DMS 273 treated with DMSO at 0.1 percent for 48 hours (cell line): ENCODE data around the gene RBM22.

Experiments used
- DNase-seq: peaks from one replicate; lab custom pipeline; 2025; lab: John Stamatoyannopoulos, UW

The RBM22 gene

GRCh38 chr5:150672237-150672883 is 28.5 kb downstream of the RBM22 start:
- no peak for DNase-seq

- no peak for DNase-seq
Measured at GRCh38 chr5:150671509-150672236, 29.2 kb downstream of the RBM22 start.

DNA sequence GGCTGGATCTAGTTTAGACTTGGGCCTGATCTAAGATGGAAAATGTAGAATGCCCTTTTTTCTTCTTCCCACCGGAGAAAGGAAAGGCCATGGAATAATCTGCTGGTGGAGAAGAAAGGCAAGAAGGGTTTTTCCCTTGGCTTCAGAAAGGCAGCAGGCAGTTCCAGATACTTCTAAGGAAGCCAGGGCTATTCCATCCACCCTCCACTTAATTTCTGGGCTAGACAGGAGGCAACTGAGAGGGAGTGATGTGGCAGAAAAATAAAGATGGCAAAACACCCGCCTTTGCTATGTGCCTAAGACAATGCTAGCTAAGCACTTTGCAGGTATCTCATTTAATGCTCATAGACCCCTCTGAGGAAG is 29.9 kb downstream of the RBM22 start:
- DNase-seq, result no peak

- DNase-seq, result no peak
Measured at GRCh38 chr5:150670275-150670947, 30.5 kb downstream of the RBM22 start.

DNA sequence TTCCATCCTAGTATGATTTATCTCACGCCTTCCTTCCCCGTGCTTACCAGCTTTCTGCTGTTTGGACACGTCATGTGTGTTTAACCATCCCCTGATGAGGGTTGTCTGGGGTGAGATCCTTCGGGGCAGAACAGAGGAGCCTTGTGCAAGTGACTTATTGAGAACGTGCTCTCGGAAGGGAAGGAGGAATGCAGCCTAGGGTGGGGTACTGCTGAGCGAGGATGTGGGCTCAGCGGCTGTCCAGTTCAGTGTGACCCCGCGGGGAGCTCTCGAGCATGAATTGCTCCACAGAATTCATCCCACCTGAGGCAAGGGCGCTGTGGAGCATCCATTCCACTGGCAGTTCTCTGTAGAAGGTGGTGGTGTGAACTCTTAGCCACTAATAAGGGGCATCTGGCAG is 35.8 kb downstream of the RBM22 start:
- no peak for DNase-seq

GRCh38 chr5:150663936-150664335 is 36.9 kb downstream of the RBM22 start:
- no peak for DNase-seq

DNA sequence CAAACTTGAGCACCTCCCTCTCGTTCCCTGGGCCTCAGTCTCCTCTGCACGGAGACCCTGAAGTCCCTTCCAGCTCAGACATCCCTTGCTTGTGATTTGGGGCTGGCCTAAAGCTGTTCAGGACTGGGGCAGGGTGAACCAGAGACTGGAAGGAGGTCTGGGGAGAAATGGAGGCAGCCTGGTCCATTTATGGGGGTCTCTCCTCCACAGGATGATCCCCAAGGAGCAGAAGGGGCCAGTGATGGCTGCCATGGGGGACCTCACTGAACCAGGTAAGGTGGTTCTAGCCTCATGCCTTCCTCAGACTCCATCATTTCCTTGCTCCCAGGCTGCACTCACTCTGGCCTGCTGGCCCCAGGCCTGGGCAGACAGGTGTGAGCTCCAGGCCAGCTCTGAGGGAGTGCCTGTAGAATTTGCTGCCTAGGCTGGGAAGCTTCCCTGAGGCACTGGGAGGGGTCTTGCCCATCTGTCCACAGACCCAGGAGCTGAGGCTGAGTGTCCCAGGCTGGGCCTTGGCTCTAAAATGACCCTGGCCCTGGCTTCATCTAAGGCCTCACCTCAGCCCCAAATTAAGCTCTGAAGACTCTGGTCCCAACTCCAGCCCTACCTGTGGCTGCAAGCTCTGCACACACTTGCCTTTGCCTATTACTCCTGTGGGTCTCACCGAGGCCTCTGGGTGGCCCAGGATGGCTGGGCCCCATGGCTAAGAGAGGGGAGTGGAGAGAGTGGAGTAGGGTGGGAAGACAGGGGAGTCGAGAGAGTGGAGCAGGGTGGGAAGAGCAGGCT is 37.9 kb downstream of the RBM22 start:
- no peak for DNase-seq

DNA sequence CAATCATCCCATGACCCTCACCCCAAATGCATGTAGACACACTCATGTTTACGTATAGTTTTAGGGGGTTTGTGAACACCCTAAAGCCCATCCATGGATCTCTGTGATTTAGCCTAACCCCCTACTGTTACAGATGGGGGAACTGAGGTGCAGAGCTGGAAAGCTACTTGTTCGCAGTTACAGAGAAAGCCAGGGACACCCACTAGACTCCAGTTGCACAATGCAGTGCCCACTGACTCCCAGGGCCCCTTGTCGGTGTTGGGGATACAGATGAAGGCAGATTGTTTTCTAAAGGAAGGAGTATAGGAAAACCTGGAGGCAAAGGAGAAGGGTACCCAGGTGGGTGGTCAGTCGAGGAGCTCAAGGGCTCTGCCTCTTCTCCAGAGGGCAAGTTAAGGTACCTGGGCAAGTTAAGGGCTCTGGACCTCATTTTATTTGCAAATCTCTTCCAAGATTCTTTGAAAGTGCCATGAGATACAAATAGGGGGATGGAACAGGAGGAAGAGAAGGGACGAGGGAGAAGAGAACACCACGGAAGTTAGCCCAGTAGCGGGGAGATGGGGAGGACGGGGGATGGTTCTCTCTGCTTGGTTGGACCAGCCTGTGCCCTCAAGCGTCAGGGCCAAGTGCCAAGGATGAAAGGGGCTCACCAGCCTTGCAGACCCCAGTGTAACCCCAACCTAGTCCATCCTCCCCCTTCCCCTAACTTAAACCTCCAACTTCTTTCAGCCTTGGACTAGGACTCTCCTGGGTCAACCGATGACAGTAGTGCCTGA is 38.9 kb downstream of the RBM22 start:
- no peak for DNase-seq

DNA sequence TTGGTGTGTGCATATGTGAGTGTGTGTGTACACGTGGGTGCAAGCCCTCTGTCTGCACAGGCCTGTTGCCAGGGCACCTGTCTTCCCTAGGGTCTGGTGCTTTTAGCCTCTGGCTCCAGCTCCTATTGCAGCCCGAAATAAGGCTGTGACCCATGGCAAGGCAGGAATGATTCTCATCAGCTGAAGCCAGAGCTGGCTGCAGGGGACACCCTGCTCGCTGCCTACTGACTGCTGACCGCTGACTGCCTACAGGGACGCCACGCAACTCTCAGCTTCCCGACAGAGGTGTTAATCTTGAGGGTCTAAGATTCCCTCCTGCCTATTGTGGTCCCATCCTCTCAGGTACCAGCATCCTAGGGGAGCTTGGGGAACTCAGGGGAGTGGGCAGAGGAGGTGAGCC is 39.8 kb downstream of the RBM22 start, which contains the start of gene MYOZ3:
Gene MYOZ3 (plus strand): TSS at position 166 of the 400 bp plus-strand sequence. CDS start 1,691 bp downstream, outside the sequence.
- DNase-seq, result no peak

DNA sequence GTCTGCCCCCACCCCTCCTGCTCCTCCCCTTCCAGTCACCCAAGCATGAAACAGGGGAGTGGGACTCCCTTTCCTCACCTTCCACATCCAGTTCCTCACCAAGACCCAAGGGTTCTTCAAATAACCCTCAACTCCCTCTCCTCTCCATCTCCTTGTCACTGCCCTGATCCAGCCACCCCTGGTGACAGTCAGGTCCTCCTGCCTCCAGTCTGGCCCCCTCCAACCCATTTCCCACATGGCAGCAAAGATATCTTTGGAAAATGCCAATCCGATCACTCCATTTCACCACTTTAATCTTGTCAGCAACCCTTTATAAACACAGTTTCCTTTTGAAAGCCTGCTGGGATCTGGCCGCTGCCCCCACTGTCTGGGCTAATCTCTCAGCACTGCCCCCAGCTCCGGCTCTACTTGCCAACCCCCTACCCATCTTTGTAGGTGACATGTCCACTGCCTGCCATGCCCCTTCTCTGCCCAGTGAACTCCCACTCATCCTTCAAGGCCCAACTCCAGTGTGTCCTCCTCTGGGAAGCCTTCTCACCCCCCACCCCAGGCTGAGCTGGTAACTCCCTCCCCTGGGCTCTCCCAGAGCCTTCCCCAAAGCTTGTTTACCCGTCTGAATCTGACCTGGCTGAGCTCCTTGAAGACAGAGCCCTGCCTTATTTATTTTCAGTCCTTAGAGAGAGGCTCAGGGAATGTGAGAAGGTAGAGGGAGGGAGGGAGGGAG is 40.6 kb downstream of the RBM22 start:
- DNase-seq, result no peak

DNA sequence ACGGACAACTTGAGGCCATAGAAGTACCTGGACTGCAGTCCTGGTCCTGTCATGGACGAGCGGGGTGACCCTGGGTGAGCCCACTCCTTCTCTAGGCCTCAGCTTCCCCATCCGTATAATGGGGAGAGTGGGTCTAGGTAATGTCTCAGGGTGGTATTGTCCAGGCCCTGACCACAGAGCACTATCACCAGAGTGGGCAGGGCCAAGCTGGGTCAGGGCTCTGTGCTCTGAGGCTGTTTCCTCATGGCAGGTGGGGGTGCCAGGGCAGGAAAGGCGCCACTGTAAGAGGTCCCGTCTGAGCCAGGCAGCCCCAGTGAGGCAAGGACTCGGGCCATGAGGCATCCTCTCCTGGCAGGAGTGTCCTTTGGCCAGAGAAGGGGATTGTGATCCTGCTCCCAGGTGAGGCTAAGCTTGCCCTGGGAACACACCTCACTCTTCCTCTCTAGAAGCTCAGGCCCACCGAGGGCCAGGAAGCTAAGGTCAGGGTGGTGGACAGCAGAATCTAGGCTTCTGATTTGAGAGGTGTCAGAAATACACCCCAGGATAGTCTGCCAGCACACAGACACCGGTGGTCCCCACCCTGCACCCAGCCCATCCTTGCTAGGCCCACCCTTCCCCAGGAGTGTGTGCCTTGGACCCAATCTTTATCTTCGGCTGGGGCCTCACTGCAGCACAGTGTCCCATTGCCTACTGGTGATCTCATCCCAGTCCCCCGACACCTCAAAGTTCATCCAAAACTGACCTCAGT is 41.3 kb downstream of the RBM22 start:
- no peak for DNase-seq

- no peak for DNase-seq
Measured at GRCh38 chr5:150658699-150659265, 42.1 kb downstream of the RBM22 start.

GRCh38 chr5:150658121-150658520 is 42.7 kb downstream of the RBM22 start:
- no peak for DNase-seq

DNA sequence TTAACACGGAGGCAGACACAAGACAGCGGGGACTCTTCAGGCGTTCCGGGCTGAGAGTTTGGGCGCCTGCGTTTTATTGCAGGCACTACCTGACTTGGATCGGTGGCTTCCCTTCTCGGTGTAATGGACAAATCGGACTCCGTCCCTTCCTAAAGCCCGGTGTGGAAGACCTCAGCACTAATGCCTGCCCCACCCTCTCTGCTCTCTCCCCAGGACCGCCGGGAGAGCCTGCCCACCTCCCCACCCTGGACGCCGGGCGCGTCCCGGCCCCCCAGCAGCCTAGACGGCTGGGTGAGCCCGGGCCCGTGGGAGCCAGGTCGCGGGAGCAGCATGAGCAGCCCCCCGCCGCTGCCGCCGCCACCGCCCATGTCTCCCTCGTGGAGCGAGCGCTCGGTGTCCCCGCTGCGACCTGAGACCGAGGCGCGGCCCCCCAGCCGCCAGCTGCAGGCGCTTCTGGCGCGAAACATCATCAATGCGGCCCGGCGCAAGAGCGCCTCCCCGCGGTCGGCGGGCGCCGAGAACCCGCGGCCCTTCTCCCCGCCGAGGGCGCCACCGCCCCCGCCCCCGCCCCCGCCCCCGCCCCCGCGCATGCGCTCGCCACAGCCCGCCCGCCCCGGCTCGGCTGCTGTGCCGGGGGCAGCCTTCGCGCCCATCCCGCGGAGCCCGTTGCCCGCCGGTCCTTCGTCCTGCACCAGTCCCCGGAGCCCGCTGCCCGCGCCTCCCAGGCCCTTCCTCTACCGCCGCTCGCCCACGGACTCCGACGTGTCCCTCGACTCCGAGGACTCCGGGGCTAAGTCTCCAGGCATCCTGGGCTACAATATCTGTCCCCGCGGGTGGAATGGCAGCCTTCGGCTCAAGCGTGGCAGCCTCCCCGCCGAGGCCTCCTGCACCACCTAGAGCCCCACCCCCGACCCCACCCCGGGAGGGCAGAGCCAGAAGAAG is 44.4 kb downstream of the RBM22 start:
- DNase-seq, result no peak

- no peak for DNase-seq
Measured at GRCh38 chr5:150655221-150655620, 45.6 kb downstream of the RBM22 start.

GRCh38 chr5:150653762-150654556 is 46.9 kb downstream of the RBM22 start:
- DNase-seq, result no peak

- DNase-seq, result no peak
Measured at GRCh38 chr5:150653145-150653761, 47.6 kb downstream of the RBM22 start.
